Activated T-cell treated with anti-CD3 and anti-CD28 coated beads, Interleukin-2, amount 50 U/mL, for 72 hours (primary cell): ENCODE data around the gene MCM5. TPM values are rescaled to one million over a fixed set of nuclear protein-coding genes. Genes with fewer than 3 reads are reported as not detected.
"Not testable (repeated sequence)": the region's sequence is repeated elsewhere in the genome, so short reads cannot be mapped to it uniquely, and the experiment has no call there.

ENCODE experiments used
- ATAC-seq, 2 donors: fragments of 150-1000 bp; cut with Tn5 transposase; replicated peaks in 1 of 2; 2 replicates each; pipeline ENCODE4 v1.10.0; 2021; ENCODE audit warnings: moderate library complexity in 2 of 2, mild to moderate bottlenecking in 1 of 2
- DNase-seq, 2 donors: peaks; one replicate each; pipeline ENCODE4 v3.0.0; 2021 to 2022; ENCODE audit warnings: mixed read lengths in 1 of 2
- H3K27ac Mint-ChIP-seq: one replicate; pipeline ENCODE4 v1.8.0; 2022; ENCODE audit warnings: mild to moderate bottlenecking, moderate library complexity, mixed read lengths
- H3K27me3 Mint-ChIP-seq: one replicate; pipeline ENCODE4 v1.8.0; 2022; ENCODE audit warnings: low read depth, mixed read lengths
- H3K36me3 Mint-ChIP-seq, 2 donors: one replicate each; pipeline ENCODE4 v1.8.0; 2022; ENCODE audit warnings: mixed read lengths in 2 of 2, mild to moderate bottlenecking in 1 of 2; ENCODE audit not compliant: insufficient read depth in 2 of 2
- H3K4me1 Mint-ChIP-seq: one replicate; pipeline ENCODE4 v1.8.0; 2022; ENCODE audit warnings: low read depth, mixed read lengths
- H3K4me3 Mint-ChIP-seq, 2 donors: one replicate each; pipeline ENCODE4 v1.8.0; 2022; ENCODE audit warnings: mild to moderate bottlenecking in 2 of 2, mixed read lengths in 2 of 2, moderate library complexity in 2 of 2
- H3K9me3 Mint-ChIP-seq, 2 donors: one replicate each; pipeline ENCODE4 v1.8.0; 2022; ENCODE audit warnings: mixed read lengths in 2 of 2
- total RNA-seq, 2 donors: library from RNA; stranded (reverse); gene quantifications; one replicate each; pipeline ENCODE4 v1.2.3, GENCODE V29; 2022

The MCM5 gene
- total RNA-seq, 2 donors from 2014 or later, result 290 to 370 TPM

- Mint-ChIP-seq H3K9me3 (no peaks in the 10 kb centered on the region), H3K36me3 (no peaks in the 10 kb centered on the region), H3K27ac (no peak overlapping the region), H3K27me3 (peaks cover 36% of the 10 kb centered on the region), H3K4me1 (no peaks in the 10 kb centered on the region), H3K4me3 (no peak overlapping the region)
- ATAC-seq (no peak), DNase-seq (no peak)
Measured at GRCh38 chr22:35383679-35384071, 16.3 kb upstream of the MCM5 start.

- Mint-ChIP-seq H3K4me1 (no peaks in the 10 kb centered on the region), H3K27ac (no peak overlapping the region), H3K27me3 (peaks cover 37% of the 10 kb centered on the region), H3K9me3 (no peaks in the 10 kb centered on the region), H3K4me3 (no peak overlapping the region), H3K36me3 (no peaks in the 10 kb centered on the region)
- ATAC-seq (no peak), DNase-seq (no peak)
Measured at GRCh38 chr22:35384527-35384926, 15.4 kb upstream of the MCM5 start.

- Mint-ChIP-seq H3K9me3 (no peaks in the 10 kb centered on the region), H3K36me3 (no peaks in the 10 kb centered on the region), H3K4me3 (no peak overlapping the region), H3K4me1 (no peaks in the 10 kb centered on the region), H3K27ac (no peak overlapping the region), H3K27me3 (peaks cover 40% of the 10 kb centered on the region)
- DNase-seq (no peak), ATAC-seq (no peak)
Measured at GRCh38 chr22:35384975-35385588, 14.9 kb upstream of the MCM5 start.

GRCh38 chr22:35386670-35387288 lies 13.2 kb upstream of the MCM5 start:
- DNase-seq (no peak), ATAC-seq (no peak)
- Mint-ChIP-seq H3K4me1 (no peaks in the 10 kb centered on the region), H3K9me3 (no peaks in the 10 kb centered on the region), H3K27me3 (peaks cover 28% of the 10 kb centered on the region), H3K36me3 (no peaks in the 10 kb centered on the region), H3K4me3 (no peak overlapping the region), H3K27ac (no peak overlapping the region)

- H3K27me3 Mint-ChIP-seq, result peaks cover 8% of the 10 kb centered on the region
- no peak overlapping the region for H3K27ac Mint-ChIP-seq
- DNase-seq (no peak), ATAC-seq (no peak)
- no peaks in the 10 kb centered on the region for H3K4me1 Mint-ChIP-seq
- no peaks in the 10 kb centered on the region for H3K9me3 Mint-ChIP-seq
- H3K4me3 Mint-ChIP-seq, result no peak overlapping the region
- H3K36me3 Mint-ChIP-seq, result no peaks in the 10 kb centered on the region
Measured at GRCh38 chr22:35390933-35391332, 9.0 kb upstream of the MCM5 start.

- Mint-ChIP-seq H3K27me3 (peaks cover 8% of the 10 kb centered on the region), H3K9me3 (no peaks in the 10 kb centered on the region), H3K36me3 (no peaks in the 10 kb centered on the region), H3K27ac (no peak overlapping the region), H3K4me3 (no peak overlapping the region), H3K4me1 (no peaks in the 10 kb centered on the region)
- DNase-seq (no peak), ATAC-seq (no peak)
Measured at GRCh38 chr22:35392357-35392756, 7.6 kb upstream of the MCM5 start.

- no peak for DNase-seq
- Mint-ChIP-seq H3K4me3 (no peak overlapping the region), H3K4me1 (no peaks in the 10 kb centered on the region)
Measured at GRCh38 chr22:35393116-35394010, 6.6 kb upstream of the MCM5 start.

GRCh38 chr22:35394011-35394312 lies 6.0 kb upstream of the MCM5 start:
- ATAC-seq (no peak), DNase-seq (no peak)
- Mint-ChIP-seq H3K27ac (no peak overlapping the region), H3K36me3 (no peaks in the 10 kb centered on the region), H3K9me3 (no peaks in the 10 kb centered on the region), H3K4me1 (peaks cover 3% of the 10 kb centered on the region), H3K27me3 (peaks cover 8% of the 10 kb centered on the region), H3K4me3 (no peak overlapping the region)

More at GRCh38 chr22:35393116-35394010, 6.6 kb upstream of the MCM5 start:
- H3K27ac Mint-ChIP-seq, result no peak overlapping the region
- H3K27me3 Mint-ChIP-seq, result peaks cover 8% of the 10 kb centered on the region
- ATAC-seq, result no peak
- no peaks in the 10 kb centered on the region for H3K9me3 Mint-ChIP-seq
- H3K36me3 Mint-ChIP-seq, result no peaks in the 10 kb centered on the region

GRCh38 chr22:35394810-35395563 lies 5.0 kb upstream of the MCM5 start:
- H3K4me3 Mint-ChIP-seq, result no peak overlapping the region

GRCh38 chr22:35396622-35397021 lies 3.3 kb upstream of the MCM5 start:
- not testable (repeated sequence) for H3K4me3 Mint-ChIP-seq, H3K27ac Mint-ChIP-seq, ATAC-seq, H3K9me3 Mint-ChIP-seq, DNase-seq, H3K27me3 Mint-ChIP-seq
- H3K36me3 Mint-ChIP-seq, result peaks cover 10 to 14% of the 10 kb centered on the region in 2 donors
- H3K4me1 Mint-ChIP-seq, result peaks cover 12% of the 10 kb centered on the region

More at GRCh38 chr22:35394810-35395563, 5.0 kb upstream of the MCM5 start:
- H3K9me3 Mint-ChIP-seq, result no peaks in the 10 kb centered on the region
- no peak overlapping the region for H3K27ac Mint-ChIP-seq
- no peak for ATAC-seq
- H3K36me3 Mint-ChIP-seq, result peaks cover 1 to 5% of the 10 kb centered on the region in 2 donors
- H3K4me1 Mint-ChIP-seq, result peaks cover 4% of the 10 kb centered on the region
- peaks cover under 1% of the 10 kb centered on the region for H3K27me3 Mint-ChIP-seq
- no peak for DNase-seq

GRCh38 chr22:35397095-35397904 lies 2.6 kb upstream of the MCM5 start:
- no peak overlapping the region for H3K4me3 Mint-ChIP-seq
- no peaks in the 10 kb centered on the region for H3K9me3 Mint-ChIP-seq
- peak overlapping the region; percentile 60 for H3K27ac Mint-ChIP-seq
- peaks cover 11 to 16% of the 10 kb centered on the region in 2 donors for H3K36me3 Mint-ChIP-seq
- DNase-seq (no peak), ATAC-seq (no peak)
- H3K4me1 Mint-ChIP-seq, result peaks cover 19% of the 10 kb centered on the region
- no peaks in the 10 kb centered on the region for H3K27me3 Mint-ChIP-seq

GRCh38 chr22:35398591-35398973 lies 1.4 kb upstream of the MCM5 start:
- no peaks in the 10 kb centered on the region for H3K9me3 Mint-ChIP-seq
- peak overlapping the region; percentile 99 for H3K27ac Mint-ChIP-seq
- H3K27me3 Mint-ChIP-seq, result no peaks in the 10 kb centered on the region
- peaks cover 27% of the 10 kb centered on the region for H3K4me1 Mint-ChIP-seq
- no peak for DNase-seq
- peak overlapping the region; percentile 99 to 100 for H3K4me3 Mint-ChIP-seq
- peaks cover 15 to 20% of the 10 kb centered on the region in 2 donors for H3K36me3 Mint-ChIP-seq
- ATAC-seq, result no peak
